OCI-LY3 (cell line): ENCODE data around the gene ACSBG1.

Experiments
- EZH2phosphoT487 ChIP-seq: fragments of 200-600 bp; shearing (Covaris generic); IDR thresholded peaks from 2 replicates; pipeline ENCODE4 v1.6.1; 2018; ENCODE audit warnings: antibody characterized with exemption, mixed run types, low read depth
- TF ChIP-seq, protein P1 (sequence below): fragments of 200-600, 300-600 bp; sonication (generic); IDR thresholded peaks from 2 replicates; pipeline ENCODE4 v1.5.1; 2014; ENCODE audit warnings: antibody characterized with exemption, low read length, low read depth

DNA sequence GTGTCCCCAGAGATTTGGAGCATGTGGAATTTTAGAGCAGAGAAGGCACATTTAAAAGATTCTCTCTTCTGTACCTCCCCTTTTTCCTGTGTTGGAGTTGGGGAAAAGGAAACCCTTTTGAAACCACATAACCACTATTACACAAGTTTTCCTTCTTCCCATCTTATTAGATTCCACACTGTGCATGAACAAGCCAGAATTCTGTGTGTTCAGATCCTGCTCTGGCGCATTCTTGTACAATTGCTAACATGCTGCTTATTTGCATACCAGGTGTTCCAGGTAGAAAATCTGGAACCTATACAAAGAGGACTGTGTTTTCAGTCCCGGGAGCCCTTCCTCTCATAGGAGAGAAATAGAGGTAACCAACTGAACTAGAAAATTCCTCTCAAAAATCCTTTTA is 100.6 kb downstream of the ACSBG1 start:
- TF ChIP-seq, protein P1, sequence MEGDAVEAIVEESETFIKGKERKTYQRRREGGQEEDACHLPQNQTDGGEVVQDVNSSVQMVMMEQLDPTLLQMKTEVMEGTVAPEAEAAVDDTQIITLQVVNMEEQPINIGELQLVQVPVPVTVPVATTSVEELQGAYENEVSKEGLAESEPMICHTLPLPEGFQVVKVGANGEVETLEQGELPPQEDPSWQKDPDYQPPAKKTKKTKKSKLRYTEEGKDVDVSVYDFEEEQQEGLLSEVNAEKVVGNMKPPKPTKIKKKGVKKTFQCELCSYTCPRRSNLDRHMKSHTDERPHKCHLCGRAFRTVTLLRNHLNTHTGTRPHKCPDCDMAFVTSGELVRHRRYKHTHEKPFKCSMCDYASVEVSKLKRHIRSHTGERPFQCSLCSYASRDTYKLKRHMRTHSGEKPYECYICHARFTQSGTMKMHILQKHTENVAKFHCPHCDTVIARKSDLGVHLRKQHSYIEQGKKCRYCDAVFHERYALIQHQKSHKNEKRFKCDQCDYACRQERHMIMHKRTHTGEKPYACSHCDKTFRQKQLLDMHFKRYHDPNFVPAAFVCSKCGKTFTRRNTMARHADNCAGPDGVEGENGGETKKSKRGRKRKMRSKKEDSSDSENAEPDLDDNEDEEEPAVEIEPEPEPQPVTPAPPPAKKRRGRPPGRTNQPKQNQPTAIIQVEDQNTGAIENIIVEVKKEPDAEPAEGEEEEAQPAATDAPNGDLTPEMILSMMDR = no peak
- TF ChIP-seq EZH2phosphoT487 = no peak
